Measurements from ENCODE around the gene PAWR.

PAWR gene

DNA sequence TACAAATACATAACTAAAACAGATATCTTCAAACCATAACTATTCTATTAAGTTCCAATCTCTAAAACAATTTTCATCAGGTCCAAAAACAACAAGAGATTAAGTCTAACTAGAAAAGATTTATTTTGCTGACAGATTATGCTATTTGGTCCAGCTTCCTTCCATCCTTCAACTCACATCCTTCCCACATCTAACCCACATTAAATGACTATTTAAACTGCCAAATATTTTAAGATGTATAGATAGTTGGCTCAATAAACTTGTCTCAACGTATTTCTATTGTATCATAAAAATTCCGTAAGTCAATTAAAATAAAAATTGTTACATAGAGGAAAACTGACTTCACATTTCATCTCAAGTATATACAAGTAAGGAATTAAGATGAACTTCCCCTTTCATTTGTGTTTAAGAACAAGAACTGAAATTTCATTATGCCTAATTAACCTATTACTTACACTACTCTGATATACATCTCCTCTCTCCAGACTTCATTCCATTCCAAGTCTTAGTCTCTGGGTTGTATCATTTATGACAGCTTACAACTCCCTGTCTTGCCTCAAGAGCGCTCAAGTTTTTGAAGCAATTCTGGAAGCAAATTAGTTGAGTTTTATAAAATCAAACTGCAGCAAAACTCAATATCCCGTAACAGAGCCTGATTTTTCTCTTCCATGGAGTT is 25.4 kb downstream of the PAWR start:
- TF ChIP-seq RAD21 (IDR thresholded peaks at IDR 0.05; ENCODE audit: low read depth) = no peak
- no peak for TF ChIP-seq ZBTB7A (IDR thresholded peaks at IDR 0.05; ENCODE audit: low read depth)
- TF ChIP-seq MAX (IDR thresholded peaks at IDR 0.05) = no peak
- no peak for TF ChIP-seq YY1 (IDR thresholded peaks at IDR 0.05; ENCODE audit: low read depth)
- no peak for TF ChIP-seq EGR1 (IDR thresholded peaks at IDR 0.05)
- TF ChIP-seq TAF1 (IDR thresholded peaks at IDR 0.05; ENCODE audit: low read depth) = no peak
- no peak for TF ChIP-seq TEAD4 (IDR thresholded peaks at IDR 0.05)

DNA sequence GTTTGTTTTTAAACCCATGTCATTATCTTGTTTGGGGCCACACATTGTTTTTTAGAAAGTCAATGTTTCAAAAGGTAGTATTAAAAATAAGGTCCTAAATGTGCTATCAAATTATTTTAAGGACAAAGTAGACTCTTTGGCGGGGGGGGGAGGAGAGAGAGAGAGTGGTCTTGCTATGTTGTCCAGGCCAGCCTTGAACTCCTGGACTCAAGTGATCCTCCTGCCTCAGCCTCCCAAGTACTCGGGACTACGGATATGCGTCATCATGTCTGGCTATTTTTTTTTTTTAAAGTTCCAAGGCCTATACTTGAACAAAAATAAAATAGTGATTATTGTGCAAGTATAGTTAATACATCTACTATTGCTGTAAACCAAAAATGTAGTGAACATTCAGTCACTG is 26.2 kb downstream of the PAWR start:
- TF ChIP-seq TAF1 (IDR thresholded peaks at IDR 0.05; ENCODE audit: low read depth) = no peak
- TF ChIP-seq, protein P1, sequence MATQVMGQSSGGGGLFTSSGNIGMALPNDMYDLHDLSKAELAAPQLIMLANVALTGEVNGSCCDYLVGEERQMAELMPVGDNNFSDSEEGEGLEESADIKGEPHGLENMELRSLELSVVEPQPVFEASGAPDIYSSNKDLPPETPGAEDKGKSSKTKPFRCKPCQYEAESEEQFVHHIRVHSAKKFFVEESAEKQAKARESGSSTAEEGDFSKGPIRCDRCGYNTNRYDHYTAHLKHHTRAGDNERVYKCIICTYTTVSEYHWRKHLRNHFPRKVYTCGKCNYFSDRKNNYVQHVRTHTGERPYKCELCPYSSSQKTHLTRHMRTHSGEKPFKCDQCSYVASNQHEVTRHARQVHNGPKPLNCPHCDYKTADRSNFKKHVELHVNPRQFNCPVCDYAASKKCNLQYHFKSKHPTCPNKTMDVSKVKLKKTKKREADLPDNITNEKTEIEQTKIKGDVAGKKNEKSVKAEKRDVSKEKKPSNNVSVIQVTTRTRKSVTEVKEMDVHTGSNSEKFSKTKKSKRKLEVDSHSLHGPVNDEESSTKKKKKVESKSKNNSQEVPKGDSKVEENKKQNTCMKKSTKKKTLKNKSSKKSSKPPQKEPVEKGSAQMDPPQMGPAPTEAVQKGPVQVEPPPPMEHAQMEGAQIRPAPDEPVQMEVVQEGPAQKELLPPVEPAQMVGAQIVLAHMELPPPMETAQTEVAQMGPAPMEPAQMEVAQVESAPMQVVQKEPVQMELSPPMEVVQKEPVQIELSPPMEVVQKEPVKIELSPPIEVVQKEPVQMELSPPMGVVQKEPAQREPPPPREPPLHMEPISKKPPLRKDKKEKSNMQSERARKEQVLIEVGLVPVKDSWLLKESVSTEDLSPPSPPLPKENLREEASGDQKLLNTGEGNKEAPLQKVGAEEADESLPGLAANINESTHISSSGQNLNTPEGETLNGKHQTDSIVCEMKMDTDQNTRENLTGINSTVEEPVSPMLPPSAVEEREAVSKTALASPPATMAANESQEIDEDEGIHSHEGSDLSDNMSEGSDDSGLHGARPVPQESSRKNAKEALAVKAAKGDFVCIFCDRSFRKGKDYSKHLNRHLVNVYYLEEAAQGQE (IDR thresholded peaks at IDR 0.05; ENCODE audit: low read depth) = no peak
- no peak for TF ChIP-seq CREB1 (IDR thresholded peaks at IDR 0.05; ENCODE audit: low read depth)
- TF ChIP-seq ZBTB7A (IDR thresholded peaks at IDR 0.05; ENCODE audit: low read depth) = no peak
- no peak for TF ChIP-seq YY1 (IDR thresholded peaks at IDR 0.05; ENCODE audit: low read depth)
- TF ChIP-seq RAD21 (IDR thresholded peaks at IDR 0.05; ENCODE audit: low read depth) = no peak
- no peak for TF ChIP-seq EP300 (IDR thresholded peaks at IDR 0.05; ENCODE audit: borderline replicate concordance)
- no peak for TF ChIP-seq CEBPB (IDR thresholded peaks at IDR 0.05)
- TF ChIP-seq TCF12 (IDR thresholded peaks at IDR 0.05; ENCODE audit: low read depth) = no peak

- TF ChIP-seq EP300 (IDR thresholded peaks at IDR 0.05; ENCODE audit: borderline replicate concordance) (no peak), YY1 (IDR thresholded peaks at IDR 0.05; ENCODE audit: low read depth) (no peak), CEBPB (IDR thresholded peaks at IDR 0.05) (no peak), RAD21 (IDR thresholded peaks at IDR 0.05; ENCODE audit: low read depth) (no peak), EGR1 (IDR thresholded peaks at IDR 0.05) (no peak), USF1 (IDR thresholded peaks at IDR 0.05) (no peak), FOXM1 (IDR thresholded peaks at IDR 0.05; ENCODE audit: borderline replicate concordance, low read depth) (no peak), TEAD4 (IDR thresholded peaks at IDR 0.05) (no peak), TCF12 (IDR thresholded peaks at IDR 0.05; ENCODE audit: low read depth) (no peak), ZBTB7A (IDR thresholded peaks at IDR 0.05; ENCODE audit: low read depth) (no peak), CREB1 (IDR thresholded peaks at IDR 0.05; ENCODE audit: low read depth) (no peak), TAF1 (IDR thresholded peaks at IDR 0.05; ENCODE audit: low read depth) (no peak), NFIC (IDR thresholded peaks at IDR 0.05) (no peak), MAX (IDR thresholded peaks at IDR 0.05) (no peak)
- TF ChIP-seq, protein P1 (IDR thresholded peaks at IDR 0.05; ENCODE audit: low read depth) = no peak
These were observed 28.5 kb downstream of the PAWR start for GRCh38 chr12:79662046-79662811.

GRCh38 chr12:79661629-79662028 is 29.1 kb downstream of the PAWR start:
- no peak for TF ChIP-seq FOXM1 (IDR thresholded peaks at IDR 0.05; ENCODE audit: borderline replicate concordance, low read depth)
- TF ChIP-seq TCF12 (IDR thresholded peaks at IDR 0.05; ENCODE audit: low read depth) = no peak
- TF ChIP-seq CEBPB (IDR thresholded peaks at IDR 0.05) = no peak
- TF ChIP-seq TEAD4 (IDR thresholded peaks at IDR 0.05) = no peak
- TF ChIP-seq EP300 (IDR thresholded peaks at IDR 0.05; ENCODE audit: borderline replicate concordance) = no peak
- TF ChIP-seq EGR1 (IDR thresholded peaks at IDR 0.05) = no peak
- TF ChIP-seq, protein P1 (IDR thresholded peaks at IDR 0.05; ENCODE audit: low read depth) = no peak
- no peak for TF ChIP-seq TAF1 (IDR thresholded peaks at IDR 0.05; ENCODE audit: low read depth)
- no peak for TF ChIP-seq MAX (IDR thresholded peaks at IDR 0.05)
- no peak for TF ChIP-seq ZBTB7A (IDR thresholded peaks at IDR 0.05; ENCODE audit: low read depth)
- TF ChIP-seq NFIC (IDR thresholded peaks at IDR 0.05) = no peak
- TF ChIP-seq USF1 (IDR thresholded peaks at IDR 0.05) = no peak
- TF ChIP-seq CREB1 (IDR thresholded peaks at IDR 0.05; ENCODE audit: low read depth) = no peak
- no peak for TF ChIP-seq YY1 (IDR thresholded peaks at IDR 0.05; ENCODE audit: low read depth)
- TF ChIP-seq RAD21 (IDR thresholded peaks at IDR 0.05; ENCODE audit: low read depth) = no peak
